GM19351 (cell line): ENCODE results near the gene KANK3.

Source experiments
- ATAC-seq: cut with Tn5 transposase; IDR thresholded peaks from one replicate; pipeline ENCODE4 v1.9.1; 2021; ENCODE audit warnings: mild to moderate bottlenecking, moderate library complexity; ENCODE audit not compliant: unreplicated experiment

The KANK3 gene

GRCh38 chr19:8340341-8341096 is 2.5 kb downstream of the KANK3 start:
- ATAC-seq = no peak

- ATAC-seq = no peak
These were observed 4.2 kb downstream of the KANK3 start for GRCh38 chr19:8338835-8339234.

GRCh38 chr19:8337728-8338127 is 5.3 kb downstream of the KANK3 start:
- ATAC-seq = no peak

GRCh38 chr19:8336660-8337059 is 6.4 kb downstream of the KANK3 start:
- no peak for ATAC-seq

GRCh38 chr19:8336072-8336569 is 6.9 kb downstream of the KANK3 start:
- ATAC-seq = no peak

DNA sequence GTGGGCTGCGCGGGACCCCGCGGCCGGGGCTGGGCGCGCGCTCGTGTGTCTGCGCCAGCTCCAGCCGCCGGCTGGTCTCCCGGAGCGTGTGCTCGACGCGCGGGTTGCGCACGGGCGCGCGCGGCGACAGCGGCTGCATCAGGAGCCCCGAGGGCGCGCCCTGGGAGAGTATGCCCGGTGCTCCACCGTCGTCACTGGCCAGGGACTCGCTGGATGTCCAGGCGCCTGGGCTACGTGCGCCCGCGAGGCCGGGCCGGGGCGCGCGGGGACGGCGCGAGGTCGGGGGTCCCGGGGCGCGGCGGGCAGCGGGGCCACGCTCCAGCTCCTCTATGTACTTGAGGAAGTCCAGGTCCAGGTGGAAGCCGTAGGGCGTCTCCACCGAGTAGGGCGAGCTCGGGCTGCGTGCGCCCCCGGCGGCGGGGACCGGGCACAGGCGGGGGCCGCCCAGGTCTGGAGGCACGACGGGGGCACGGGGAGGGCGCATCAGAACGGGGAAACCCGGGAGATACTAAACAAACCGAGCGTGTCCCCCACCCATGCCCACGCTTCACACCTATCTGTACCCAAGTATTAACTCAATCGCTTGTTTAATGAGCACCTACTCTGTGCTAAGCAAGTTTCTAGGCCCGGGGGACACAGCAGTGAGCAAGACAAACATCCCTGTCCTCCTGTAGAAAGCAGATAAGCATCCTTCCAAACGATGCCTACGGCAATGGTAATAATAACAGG is 7.6 kb downstream of the KANK3 start:
- no peak for ATAC-seq

DNA sequence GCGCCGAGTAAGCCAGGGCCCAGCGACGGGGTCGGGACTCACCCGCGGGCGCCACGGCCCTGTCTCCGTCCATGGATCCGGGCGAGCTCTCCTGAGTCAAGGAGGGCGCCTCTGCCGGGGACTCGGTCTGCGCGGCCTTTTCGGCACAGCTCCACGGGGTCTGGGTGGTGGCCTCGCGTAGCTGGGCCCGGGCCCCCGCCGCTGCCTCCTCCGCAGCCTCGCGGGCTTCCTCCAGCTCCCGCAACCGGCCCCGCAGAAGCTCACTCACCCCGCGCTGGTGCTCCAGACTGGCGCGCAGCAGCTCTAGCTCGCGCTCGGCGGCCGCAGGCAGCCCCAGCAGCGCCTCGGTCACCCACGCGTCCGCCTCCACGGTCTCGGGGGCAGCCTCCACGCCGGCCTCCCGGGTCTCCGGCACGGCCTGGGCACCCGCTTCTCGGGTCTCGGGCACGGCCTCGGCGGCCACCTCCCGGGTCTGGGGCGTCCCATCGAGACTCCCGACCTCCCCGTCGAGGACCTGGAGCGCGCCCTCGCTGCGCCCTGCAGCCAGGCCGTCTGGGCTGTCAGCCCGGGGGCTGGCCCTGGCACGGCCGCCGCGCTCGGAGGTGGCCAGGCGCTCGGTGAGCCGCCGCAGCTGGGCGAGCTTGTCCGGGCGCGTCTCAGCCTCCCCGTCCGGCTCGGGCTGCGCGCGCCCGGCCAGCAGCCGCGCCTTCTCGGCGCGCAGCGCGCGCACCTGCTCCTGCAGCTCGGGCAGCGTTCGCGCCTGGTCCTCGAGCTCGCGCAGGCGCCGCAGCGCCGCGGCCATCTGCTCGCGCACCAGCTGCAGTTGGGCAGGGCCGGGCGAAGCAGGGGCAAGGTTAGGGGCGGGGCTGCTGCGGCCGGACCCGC is 8.4 kb downstream of the KANK3 start:
- no peak for ATAC-seq

DNA sequence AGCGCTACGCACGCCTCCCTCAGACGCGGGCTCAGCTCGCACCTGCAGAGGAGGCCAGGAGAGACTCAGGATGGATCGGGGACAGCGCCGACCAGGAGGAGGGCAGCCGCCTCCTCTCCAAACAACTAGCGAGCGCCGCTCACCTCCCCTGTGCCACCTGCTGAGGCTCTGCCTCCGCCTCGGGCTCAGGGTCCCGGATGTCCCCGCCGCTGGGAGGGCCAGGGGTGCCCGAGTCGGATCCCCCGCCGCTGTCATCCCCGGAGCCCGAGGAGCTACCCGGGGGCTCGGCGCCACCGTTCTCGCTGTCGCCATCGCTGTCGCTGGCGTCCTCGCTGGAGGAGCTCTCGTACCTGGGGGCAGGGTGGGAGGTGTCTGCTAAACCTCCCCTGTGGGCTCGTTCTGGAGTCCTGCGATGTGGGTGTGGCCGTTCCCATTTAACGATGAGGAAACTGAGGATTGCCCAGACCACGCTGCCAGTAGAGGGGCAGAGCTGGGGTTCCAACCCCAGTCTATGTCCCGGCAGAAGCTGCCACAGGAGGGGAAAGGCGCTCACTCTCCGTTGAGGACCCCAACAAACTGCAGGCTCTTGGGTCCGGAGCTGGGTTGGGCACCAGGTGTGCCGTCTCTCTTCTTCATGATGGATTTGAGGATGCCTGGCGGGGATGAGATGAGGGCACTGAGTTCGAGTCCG is 9.2 kb downstream of the KANK3 start:
- no peak for ATAC-seq

GRCh38 chr19:8332976-8333766 is 9.9 kb downstream of the KANK3 start:
- ATAC-seq = no peak

- no peak for ATAC-seq
These were observed 11.7 kb downstream of the KANK3 start for GRCh38 chr19:8331263-8331845.

DNA sequence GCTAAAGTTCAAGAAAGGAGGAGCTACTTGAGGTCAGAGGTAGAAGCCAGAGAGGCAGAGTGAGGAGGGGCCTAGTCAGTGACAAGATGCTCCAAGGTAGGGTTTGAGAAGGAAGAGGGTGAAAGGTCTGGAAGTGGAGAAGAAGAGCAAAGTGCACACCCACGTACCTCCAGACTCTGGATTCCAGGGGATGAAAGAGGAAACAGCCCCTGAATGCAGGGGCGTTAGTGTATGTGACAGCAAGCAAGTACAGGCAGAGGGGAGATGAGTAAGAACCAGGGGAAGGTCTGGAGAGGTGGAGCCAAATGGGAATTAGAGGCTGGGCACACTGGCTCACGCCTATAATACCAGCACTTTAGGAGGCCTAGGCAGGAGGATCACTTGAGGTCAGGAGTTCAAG is 13.1 kb downstream of the KANK3 start:
- ATAC-seq = no peak

GRCh38 chr19:8325454-8325853 is 17.6 kb downstream of the KANK3 start:
- no peak for ATAC-seq

- ATAC-seq = no peak
These were observed 18.6 kb downstream of the KANK3 start for GRCh38 chr19:8324186-8325050.

DNA sequence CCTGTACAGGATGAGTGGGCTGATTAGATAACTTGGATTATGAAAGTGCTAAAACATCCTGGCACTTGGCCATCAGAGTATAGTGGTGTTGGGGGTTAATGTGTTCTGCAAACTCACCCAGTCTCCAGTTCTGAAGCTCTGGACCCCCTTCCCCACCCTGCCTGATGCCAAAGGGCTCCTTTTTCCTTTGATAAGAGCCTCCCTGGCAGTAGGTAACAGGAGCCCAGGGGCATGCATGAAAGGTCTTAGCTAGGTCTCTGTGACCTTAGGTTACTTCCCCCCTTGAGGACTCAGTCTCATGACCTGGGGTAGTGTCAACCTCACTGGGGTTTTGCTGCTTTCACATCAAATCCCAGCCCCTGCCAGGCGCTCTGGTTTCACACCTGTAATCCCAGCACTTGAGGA is 19.3 kb downstream of the KANK3 start:
- ATAC-seq = no peak

- ATAC-seq = no peak
These were observed 20.4 kb downstream of the KANK3 start for GRCh38 chr19:8322638-8322997.

DNA sequence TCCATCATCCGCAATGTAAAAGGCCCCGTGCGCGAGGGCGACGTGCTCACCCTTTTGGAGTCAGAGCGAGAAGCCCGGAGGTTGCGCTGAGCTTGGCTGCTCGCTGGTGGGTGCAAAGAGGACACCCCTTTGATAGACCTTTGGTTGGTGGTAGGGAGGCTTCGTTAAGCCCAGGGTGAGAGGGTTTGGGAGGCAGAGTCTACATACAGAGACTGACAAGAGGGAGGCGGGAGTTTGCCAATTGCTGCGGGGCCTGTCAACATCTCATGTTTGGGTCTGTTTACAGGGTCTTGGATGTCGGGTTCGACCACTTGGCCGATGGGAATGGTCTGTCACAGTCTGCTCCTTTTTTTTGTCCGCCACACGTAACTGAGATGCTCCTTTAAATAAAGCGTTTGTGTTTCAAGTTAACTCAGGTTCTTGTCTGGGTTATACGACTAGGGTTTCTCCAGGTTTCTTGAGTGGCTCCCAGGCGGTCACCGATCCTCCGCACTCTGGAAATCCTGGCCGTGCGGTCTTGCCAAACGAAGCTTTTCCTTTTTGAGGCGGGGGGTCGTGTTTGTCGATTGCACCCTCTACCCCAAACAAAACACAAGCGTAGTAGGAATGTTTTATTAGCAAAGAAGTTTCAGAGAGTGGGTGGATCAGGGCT is 20.9 kb downstream of the KANK3 start:
- no peak for ATAC-seq

DNA sequence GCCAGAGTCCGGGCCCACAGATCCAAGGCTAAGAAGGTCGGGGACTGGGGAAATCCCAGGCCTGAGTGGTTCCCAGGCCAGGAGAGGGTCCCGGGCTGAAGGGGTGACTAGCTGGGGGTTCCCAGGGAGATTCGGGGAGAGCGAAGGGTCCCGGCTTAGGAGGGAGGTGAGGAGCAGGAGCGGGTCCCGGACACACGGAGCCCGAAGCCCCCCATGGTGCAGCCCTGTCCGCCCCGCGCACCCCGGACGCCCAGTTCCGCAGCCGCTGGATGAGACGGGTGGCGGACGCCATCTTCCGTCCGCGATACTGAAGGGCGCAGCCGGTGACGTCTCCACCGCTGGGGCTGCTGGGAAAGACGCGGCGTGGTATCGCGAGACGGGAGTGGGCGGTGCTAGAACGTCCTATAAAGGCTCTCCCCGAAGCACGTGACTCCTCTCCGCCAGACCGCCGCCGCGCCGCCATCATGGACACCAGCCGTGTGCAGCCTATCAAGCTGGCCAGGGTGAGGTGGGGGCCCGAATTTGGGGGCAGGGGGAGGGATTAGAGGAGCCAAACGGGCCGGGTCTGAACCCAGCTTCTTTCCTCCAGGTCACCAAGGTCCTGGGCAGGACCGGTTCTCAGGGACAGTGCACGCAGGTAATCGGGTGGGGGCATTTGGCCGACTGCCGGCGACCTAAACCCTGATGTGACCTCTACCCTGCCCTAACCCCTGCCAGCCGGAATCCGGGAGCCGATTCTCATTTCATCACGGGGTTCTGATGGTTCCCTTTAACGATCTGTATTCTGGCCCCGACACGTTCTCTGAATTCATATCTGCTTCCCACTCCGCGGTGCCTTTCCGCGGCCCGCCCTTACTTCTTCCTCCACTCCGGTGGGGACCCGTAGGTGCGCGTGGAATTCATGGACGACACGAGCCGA is 21.7 kb downstream of the KANK3 start, which contains the start of the genes NDUFA7 and RPS28:
TSS of gene NDUFA7 (minus strand) at position 309 of the 919 bp plus-strand sequence. CDS start at position 292, 17 bp downstream.
TSS of gene RPS28 (plus strand) at position 430 of the 919 bp plus-strand sequence. CDS start at position 465, 35 bp downstream.
- ATAC-seq = peak; percentile 84
